SK-N-SH treated with all-trans-retinoic acid at 6 μM for 48 hours (cell line): Measurements from ENCODE around the gene PLSCR5.

Experiments used
- ATAC-seq: fragments of 200-7000 bp; cut with Tn5 transposase; 3 replicates; pipeline ENCODE4 v1.9.1; 2020; ENCODE audit warnings: mild to moderate bottlenecking, moderate library complexity
- ARNTL ChIP-seq: fragments of 450-650 bp; formaldehyde crosslinking; IDR thresholded peaks from 2 replicates; pipeline ENCODE4 v1.5.0; 2020; ENCODE audit warnings: low read depth, mild to moderate bottlenecking, moderate library complexity, borderline replicate concordance
- BACH2 ChIP-seq: fragments of 250-450 bp; sonication (Bioruptor Pico); IDR thresholded peaks from 2 replicates; pipeline ENCODE4 v1.9.0; 2021; ENCODE audit warnings: mild to moderate bottlenecking, borderline replicate concordance
- CSDC2 ChIP-seq: fragments of 250-450 bp; sonication (Bioruptor Pico); IDR thresholded peaks from 2 replicates; pipeline ENCODE4 v1.5.0; 2020; ENCODE audit warnings: mild to moderate bottlenecking, moderate library complexity
- ESRRG ChIP-seq: fragments of 250-450 bp; sonication (Bioruptor Pico); IDR thresholded peaks from 2 replicates; pipeline ENCODE4 v1.6.1; 2021; ENCODE audit warnings: mild to moderate bottlenecking
- ISL1 ChIP-seq: fragments of 250-450 bp; sonication (Bioruptor Pico); IDR thresholded peaks from 2 replicates; pipeline ENCODE4 v2.1.2; 2022; ENCODE audit warnings: mild to moderate bottlenecking, moderate library complexity
- PPARA ChIP-seq: fragments of 250-450 bp; sonication (Bioruptor Pico); IDR thresholded peaks from 2 replicates; pipeline ENCODE4 v1.5.0; 2020; ENCODE audit warnings: mild to moderate bottlenecking, borderline replicate concordance
- SNAI2 ChIP-seq: fragments of 250-450 bp; sonication (Bioruptor Pico); IDR thresholded peaks from 2 replicates; pipeline ENCODE4 v1.5.0; 2020; ENCODE audit warnings: mild to moderate bottlenecking, moderate library complexity
- TOX ChIP-seq: fragments of 250-450 bp; sonication (Bioruptor Pico); IDR thresholded peaks from 2 replicates; pipeline ENCODE4 v1.8.0; 2021; ENCODE audit warnings: mild to moderate bottlenecking, moderate library complexity, borderline replicate concordance
- ZC3H10 ChIP-seq: fragments of 250-450 bp; sonication (Bioruptor Pico); IDR thresholded peaks from 2 replicates; pipeline ENCODE4 v1.5.1; 2021; ENCODE audit warnings: mild to moderate bottlenecking, moderate library complexity
- ZFP3 ChIP-seq: fragments of 250-450 bp; sonication (Bioruptor Pico); IDR thresholded peaks from 2 replicates; pipeline ENCODE4 v1.5.0; 2020; ENCODE audit warnings: mild to moderate bottlenecking, moderate library complexity
- ZFP30 ChIP-seq: fragments of 450-650 bp; formaldehyde crosslinking; IDR thresholded peaks from 2 replicates; pipeline ENCODE4 v1.5.0; 2022; ENCODE audit warnings: mild to moderate bottlenecking, moderate library complexity
- ZNF565 ChIP-seq: fragments of 450-650 bp; formaldehyde crosslinking; conservative IDR thresholded peaks from 2 replicates; pipeline ENCODE4 v1.5.0; 2020; ENCODE audit warnings: low read depth, mild to moderate bottlenecking, moderate library complexity
- ZNF70 ChIP-seq: fragments of 450-650 bp; formaldehyde crosslinking; IDR thresholded peaks from 2 replicates; pipeline ENCODE4 v1.5.0; 2020; ENCODE audit warnings: mild to moderate bottlenecking, moderate library complexity
- TF ChIP-seq, protein P1 (sequence below): fragments of 250-450 bp; sonication (Bioruptor Pico); IDR thresholded peaks from 2 replicates; pipeline ENCODE4 v1.5.0; 2020; ENCODE audit warnings: mild to moderate bottlenecking, moderate library complexity
- TF ChIP-seq, protein P2 (sequence below): fragments of 250-450 bp; sonication (Bioruptor Pico); IDR thresholded peaks from 2 replicates; pipeline ENCODE4 v1.8.0; 2021; ENCODE audit warnings: low read depth, mild to moderate bottlenecking, moderate library complexity, borderline replicate concordance
- TF ChIP-seq, protein P3 (sequence below): fragments of 250-450 bp; sonication (Bioruptor Pico); IDR thresholded peaks from 2 replicates; pipeline ENCODE4 v1.8.0; 2020; ENCODE audit warnings: mild to moderate bottlenecking, moderate library complexity, borderline replicate concordance
- TF ChIP-seq, protein P4 (sequence below): fragments of 250-450 bp; sonication (Bioruptor Pico); IDR thresholded peaks from 2 replicates; pipeline ENCODE4 v1.5.1; 2021; ENCODE audit warnings: mild to moderate bottlenecking, moderate library complexity

The PLSCR5 gene

DNA sequence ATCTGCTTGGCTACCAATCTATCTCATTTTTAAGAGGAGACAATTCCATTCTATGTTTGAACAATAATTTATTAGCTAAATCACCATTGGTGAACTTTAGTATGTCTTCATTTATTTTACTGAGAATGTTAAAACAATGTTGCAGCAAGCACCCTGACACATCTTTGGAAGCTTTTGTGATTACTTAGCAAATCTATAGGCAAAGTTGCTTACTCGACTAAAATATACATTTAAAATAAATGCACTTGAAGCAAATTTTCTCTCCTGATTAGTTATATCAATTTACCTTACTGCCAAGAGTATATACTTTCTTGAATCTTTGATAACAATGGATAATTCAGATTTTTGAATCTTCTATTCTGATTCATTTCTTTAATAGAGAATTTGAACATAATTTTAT, 31.0 kb downstream of the PLSCR5 start (continued):
- TF ChIP-seq, protein P1, sequence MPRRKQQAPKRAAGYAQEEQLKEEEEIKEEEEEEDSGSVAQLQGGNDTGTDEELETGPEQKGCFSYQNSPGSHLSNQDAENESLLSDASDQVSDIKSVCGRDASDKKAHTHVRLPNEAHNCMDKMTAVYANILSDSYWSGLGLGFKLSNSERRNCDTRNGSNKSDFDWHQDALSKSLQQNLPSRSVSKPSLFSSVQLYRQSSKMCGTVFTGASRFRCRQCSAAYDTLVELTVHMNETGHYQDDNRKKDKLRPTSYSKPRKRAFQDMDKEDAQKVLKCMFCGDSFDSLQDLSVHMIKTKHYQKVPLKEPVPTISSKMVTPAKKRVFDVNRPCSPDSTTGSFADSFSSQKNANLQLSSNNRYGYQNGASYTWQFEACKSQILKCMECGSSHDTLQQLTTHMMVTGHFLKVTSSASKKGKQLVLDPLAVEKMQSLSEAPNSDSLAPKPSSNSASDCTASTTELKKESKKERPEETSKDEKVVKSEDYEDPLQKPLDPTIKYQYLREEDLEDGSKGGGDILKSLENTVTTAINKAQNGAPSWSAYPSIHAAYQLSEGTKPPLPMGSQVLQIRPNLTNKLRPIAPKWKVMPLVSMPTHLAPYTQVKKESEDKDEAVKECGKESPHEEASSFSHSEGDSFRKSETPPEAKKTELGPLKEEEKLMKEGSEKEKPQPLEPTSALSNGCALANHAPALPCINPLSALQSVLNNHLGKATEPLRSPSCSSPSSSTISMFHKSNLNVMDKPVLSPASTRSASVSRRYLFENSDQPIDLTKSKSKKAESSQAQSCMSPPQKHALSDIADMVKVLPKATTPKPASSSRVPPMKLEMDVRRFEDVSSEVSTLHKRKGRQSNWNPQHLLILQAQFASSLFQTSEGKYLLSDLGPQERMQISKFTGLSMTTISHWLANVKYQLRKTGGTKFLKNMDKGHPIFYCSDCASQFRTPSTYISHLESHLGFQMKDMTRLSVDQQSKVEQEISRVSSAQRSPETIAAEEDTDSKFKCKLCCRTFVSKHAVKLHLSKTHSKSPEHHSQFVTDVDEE (CRISPR knock-in tag) = no peak
- TF ChIP-seq ZFP30 (no peak), TOX (CRISPR knock-in tag) (no peak), ZC3H10 (CRISPR knock-in tag) (no peak), ZFP3 (CRISPR knock-in tag) (no peak), BACH2 (CRISPR knock-in tag) (no peak), ISL1 (CRISPR knock-in tag) (no peak), SNAI2 (no peak), ESRRG (no peak), ARNTL (no peak)
- TF ChIP-seq, protein P2, sequence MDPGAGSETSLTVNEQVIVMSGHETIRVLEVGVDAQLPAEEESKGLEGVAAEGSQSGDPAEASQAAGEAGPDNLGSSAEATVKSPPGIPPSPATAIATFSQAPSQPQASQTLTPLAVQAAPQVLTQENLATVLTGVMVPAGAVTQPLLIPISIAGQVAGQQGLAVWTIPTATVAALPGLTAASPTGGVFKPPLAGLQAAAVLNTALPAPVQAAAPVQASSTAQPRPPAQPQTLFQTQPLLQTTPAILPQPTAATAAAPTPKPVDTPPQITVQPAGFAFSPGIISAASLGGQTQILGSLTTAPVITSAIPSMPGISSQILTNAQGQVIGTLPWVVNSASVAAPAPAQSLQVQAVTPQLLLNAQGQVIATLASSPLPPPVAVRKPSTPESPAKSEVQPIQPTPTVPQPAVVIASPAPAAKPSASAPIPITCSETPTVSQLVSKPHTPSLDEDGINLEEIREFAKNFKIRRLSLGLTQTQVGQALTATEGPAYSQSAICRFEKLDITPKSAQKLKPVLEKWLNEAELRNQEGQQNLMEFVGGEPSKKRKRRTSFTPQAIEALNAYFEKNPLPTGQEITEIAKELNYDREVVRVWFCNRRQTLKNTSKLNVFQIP = no peak
- TF ChIP-seq, protein P3, sequence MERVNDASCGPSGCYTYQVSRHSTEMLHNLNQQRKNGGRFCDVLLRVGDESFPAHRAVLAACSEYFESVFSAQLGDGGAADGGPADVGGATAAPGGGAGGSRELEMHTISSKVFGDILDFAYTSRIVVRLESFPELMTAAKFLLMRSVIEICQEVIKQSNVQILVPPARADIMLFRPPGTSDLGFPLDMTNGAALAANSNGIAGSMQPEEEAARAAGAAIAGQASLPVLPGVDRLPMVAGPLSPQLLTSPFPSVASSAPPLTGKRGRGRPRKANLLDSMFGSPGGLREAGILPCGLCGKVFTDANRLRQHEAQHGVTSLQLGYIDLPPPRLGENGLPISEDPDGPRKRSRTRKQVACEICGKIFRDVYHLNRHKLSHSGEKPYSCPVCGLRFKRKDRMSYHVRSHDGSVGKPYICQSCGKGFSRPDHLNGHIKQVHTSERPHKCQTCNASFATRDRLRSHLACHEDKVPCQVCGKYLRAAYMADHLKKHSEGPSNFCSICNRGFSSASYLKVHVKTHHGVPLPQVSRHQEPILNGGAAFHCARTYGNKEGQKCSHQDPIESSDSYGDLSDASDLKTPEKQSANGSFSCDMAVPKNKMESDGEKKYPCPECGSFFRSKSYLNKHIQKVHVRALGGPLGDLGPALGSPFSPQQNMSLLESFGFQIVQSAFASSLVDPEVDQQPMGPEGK (CRISPR knock-in tag) = no peak

DNA sequence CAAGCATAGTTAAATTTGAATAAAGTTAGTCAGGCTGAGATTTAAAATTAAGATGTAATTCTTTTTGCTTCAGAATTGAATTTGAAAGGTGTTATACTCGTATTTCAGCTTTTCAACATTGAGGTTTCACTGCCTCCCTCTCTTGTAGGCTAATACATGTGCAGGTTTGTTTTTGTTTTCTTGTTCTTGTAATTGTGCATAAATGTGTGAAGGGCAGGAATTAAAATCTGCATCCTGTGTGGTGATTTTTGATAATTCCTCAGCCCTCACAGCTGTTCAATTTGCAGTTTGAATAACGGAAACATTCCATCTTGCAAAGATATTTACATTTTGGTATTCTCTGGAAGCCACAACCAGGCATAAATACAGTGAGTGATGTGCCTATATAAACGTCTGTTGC, 35.8 kb downstream of the PLSCR5 start:
- ATAC-seq = no peak
- TF ChIP-seq ISL1 (CRISPR knock-in tag) (no peak), ZNF565 (no peak), ZFP3 (CRISPR knock-in tag) (no peak), CSDC2 (no peak), SNAI2 (no peak)
- TF ChIP-seq, protein P1 (CRISPR knock-in tag) = no peak

DNA sequence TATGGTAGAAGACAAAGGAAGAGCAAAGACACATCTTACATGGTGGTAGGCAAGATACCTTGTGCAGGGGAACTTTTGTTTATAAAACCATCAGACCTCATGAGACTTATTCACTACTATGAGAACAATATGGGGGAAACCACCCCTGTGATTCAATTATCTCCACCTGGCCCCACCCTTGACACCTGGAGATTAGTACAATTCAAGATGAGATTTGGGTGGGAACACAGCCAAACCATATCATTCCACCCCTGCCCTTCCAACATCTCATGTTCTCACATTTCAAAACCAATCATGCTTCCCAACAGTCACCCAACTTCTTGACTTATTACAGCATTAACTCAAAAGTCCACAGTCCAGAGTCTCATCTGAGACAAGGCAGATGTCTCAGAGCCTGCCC, 39.0 kb downstream of the PLSCR5 start:
- TF ChIP-seq ZFP3 (CRISPR knock-in tag) = no peak
- TF ChIP-seq ISL1 (CRISPR knock-in tag) = no peak
- no peak for ATAC-seq

DNA sequence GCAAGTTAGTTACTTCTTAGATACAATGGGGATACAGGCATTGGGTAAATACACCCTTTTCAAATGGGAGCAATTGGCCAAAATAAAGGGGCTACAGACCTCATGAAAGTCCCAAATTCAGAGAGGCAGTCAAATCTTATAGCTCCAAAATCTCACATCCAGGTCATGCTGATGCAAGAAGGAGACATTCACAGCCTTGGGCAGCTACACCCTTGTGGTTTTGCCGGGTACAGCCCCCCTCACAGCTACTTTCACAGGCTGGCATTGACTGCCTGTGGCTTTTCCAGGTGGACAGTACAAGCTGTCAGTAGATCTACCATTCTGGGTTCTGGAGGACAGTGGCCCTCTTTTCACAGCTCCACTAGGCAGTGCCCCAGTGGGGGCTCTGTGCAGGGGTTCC, 43.3 kb downstream of the PLSCR5 start:
- ATAC-seq = no peak
- no peak for TF ChIP-seq PPARA (CRISPR knock-in tag)
- TF ChIP-seq ZNF565 = no peak
- TF ChIP-seq, protein P4, sequence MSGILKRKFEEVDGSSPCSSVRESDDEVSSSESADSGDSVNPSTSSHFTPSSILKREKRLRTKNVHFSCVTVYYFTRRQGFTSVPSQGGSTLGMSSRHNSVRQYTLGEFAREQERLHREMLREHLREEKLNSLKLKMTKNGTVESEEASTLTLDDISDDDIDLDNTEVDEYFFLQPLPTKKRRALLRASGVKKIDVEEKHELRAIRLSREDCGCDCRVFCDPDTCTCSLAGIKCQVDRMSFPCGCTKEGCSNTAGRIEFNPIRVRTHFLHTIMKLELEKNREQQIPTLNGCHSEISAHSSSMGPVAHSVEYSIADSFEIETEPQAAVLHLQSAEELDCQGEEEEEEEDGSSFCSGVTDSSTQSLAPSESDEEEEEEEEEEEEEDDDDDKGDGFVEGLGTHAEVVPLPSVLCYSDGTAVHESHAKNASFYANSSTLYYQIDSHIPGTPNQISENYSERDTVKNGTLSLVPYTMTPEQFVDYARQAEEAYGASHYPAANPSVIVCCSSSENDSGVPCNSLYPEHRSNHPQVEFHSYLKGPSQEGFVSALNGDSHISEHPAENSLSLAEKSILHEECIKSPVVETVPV = no peak
- no peak for TF ChIP-seq BACH2 (CRISPR knock-in tag)
- TF ChIP-seq ZNF70 (CRISPR knock-in tag) = no peak
- TF ChIP-seq ISL1 (CRISPR knock-in tag) = no peak
- no peak for TF ChIP-seq SNAI2
- TF ChIP-seq, protein P3 (CRISPR knock-in tag) = no peak
- TF ChIP-seq CSDC2 = no peak
- TF ChIP-seq ZFP3 (CRISPR knock-in tag) = no peak
- TF ChIP-seq, protein P2 = no peak
- no peak for TF ChIP-seq ZC3H10 (CRISPR knock-in tag)
- TF ChIP-seq, all 23 proteins: peak for 0
